SU-DHL-6 (cell line): ENCODE measurements around the gene RAPH1.
"Not testable (repeated sequence)": the region's sequence is repeated elsewhere in the genome, so short reads cannot be mapped to it uniquely, and the experiment has no call there.

ENCODE experiments used
- CTCF ChIP-seq: fragments of 200-600 bp; sonication (generic); IDR thresholded peaks from one replicate; pipeline ENCODE4 v1.5.1; 2017; ENCODE audit warnings: antibody characterized with exemption, mild to moderate bottlenecking, low read length, moderate library complexity; ENCODE audit not compliant: insufficient read depth, poor library complexity, severe bottlenecking
- EZH2phosphoT487 ChIP-seq: fragments of 200-600 bp; sonication (generic), shearing (Covaris generic); conservative IDR thresholded peaks from 2 replicates; pipeline ENCODE4 v1.6.1; 2018; ENCODE audit warnings: mild to moderate bottlenecking, antibody characterized with exemption, low read length, moderate library complexity, mixed read lengths

GRCh38 chr2:203540598-203540997, 5.5 kb upstream of the RAPH1 start:
- TF ChIP-seq CTCF, EZH2phosphoT487: not testable (repeated sequence)
